B cell (primary cell): Measurements from ENCODE around the gene MUC6. TPM values are rescaled to one million over a fixed set of nuclear protein-coding genes. Genes with fewer than 3 reads are reported as not detected.

Source experiments
- ATAC-seq: fragments of 200-7000 bp; cut with Tn5 transposase; one replicate; pipeline ENCODE4 v1.10.0; 2021; ENCODE audit warnings: low read depth, mild to moderate bottlenecking, moderate number of reproducible peaks, moderate library complexity
- CTCF ChIA-PET: fragments of 350-600 bp; sonication (Branson Sonifier 250); formaldehyde crosslinking; loops from one replicate; lab custom pipeline; 2021; ENCODE audit warnings: antibody characterized with exemption, inconsistent platforms; lab: Charles Lee
- POLR2A ChIA-PET: fragments of 350-600 bp; sonication (Branson Sonifier 250); formaldehyde crosslinking; loops from one replicate; lab custom pipeline; 2021; ENCODE audit warnings: antibody characterized with exemption; lab: Charles Lee
- DNase-seq: peaks from one replicate; pipeline ENCODE4 v3.0.0; 2013
- H2AFZ ChIP-seq: 2 replicates; pipeline ENCODE4 v1.6.1; 2012; ENCODE audit warnings: mild to moderate bottlenecking, low read depth, low read length; ENCODE audit not compliant: insufficient read depth, poor library complexity, severe bottlenecking
- H3K27ac ChIP-seq, 2 donors: 1 replicate in 1 of 2; 2 replicates in 1 of 2; pipeline ENCODE4 v1.5.1; 2012 to 2013; ENCODE audit warnings: low read length in 2 of 2, mild to moderate bottlenecking in 2 of 2, moderate library complexity in 1 of 2
- H3K27me3 ChIP-seq, 4 experiments: fragments of 200-600 bp in 1 of 4; sonication (generic) in 1 of 4; replicated peaks in 1 of 4; 1 replicate in 2 of 4; 2 replicates in 2 of 4; pipeline versions ENCODE4 v1.6.1 to v1.7.0; 2013 to 2016; ENCODE audit warnings: low read length in 3 of 4, mild to moderate bottlenecking in 2 of 4, mixed read lengths in 1 of 4, moderate library complexity in 1 of 4; ENCODE audit not compliant: insufficient read depth in 4 of 4, control insufficient read depth in 3 of 4; ENCODE audit errors: control extremely low read depth in 1 of 4
- H3K36me3 ChIP-seq, 2 experiments: replicated peaks in 1 of 2; 1 replicate in 1 of 2; 2 replicates in 1 of 2; pipeline versions ENCODE4 v1.6.1 to v1.7.1; 2013; ENCODE audit warnings: low read length in 1 of 2; ENCODE audit not compliant: insufficient read depth in 2 of 2, control insufficient read depth in 1 of 2; ENCODE audit errors: control extremely low read depth in 1 of 2, extremely low read depth in 1 of 2
- H3K4me1 ChIP-seq, 2 donors: fragments of 200-600 bp in 1 of 2; sonication (generic) in 1 of 2; 1 replicate in 1 of 2; 2 replicates in 1 of 2; pipeline versions ENCODE4 v1.5.1 to v1.6.1; 2013 to 2017; ENCODE audit warnings: low read length in 2 of 2; ENCODE audit not compliant: control insufficient read depth in 2 of 2, insufficient read depth in 2 of 2
- H3K4me2 ChIP-seq: replicated peaks from 2 replicates; pipeline ENCODE3; 2012; ENCODE audit warnings: mild to moderate bottlenecking, low read depth, low read length; ENCODE audit not compliant: poor library complexity, severe bottlenecking
- H3K4me3 ChIP-seq, 5 experiments: fragments of 200-600 bp in 1 of 5; sonication (generic) in 1 of 5; 1 replicate in 3 of 5; 2 replicates in 2 of 5; pipeline versions ENCODE4 v1.5.1 to v1.7.0; 2011 to 2016; ENCODE audit warnings: low read length in 4 of 5, mild to moderate bottlenecking in 4 of 5, low read depth in 2 of 5, control low read depth in 1 of 5, moderate library complexity in 1 of 5; ENCODE audit not compliant: insufficient read depth in 1 of 5; ENCODE audit errors: control extremely low read depth in 1 of 5, extremely low read depth in 1 of 5
- H3K79me2 ChIP-seq: fragments of 200-600 bp; sonication (generic); one replicate; pipeline ENCODE4 v1.6.0; 2016; ENCODE audit warnings: low read length; ENCODE audit not compliant: control insufficient read depth, insufficient read depth
- H3K9ac ChIP-seq: fragments of 200-600 bp; sonication (generic); 2 replicates; pipeline ENCODE4 v1.6.1; 2017; ENCODE audit warnings: mild to moderate bottlenecking, low read length, moderate library complexity
- H3K9me3 ChIP-seq, 3 donors: one replicate each; pipeline versions ENCODE4 v1.6.1 to v1.7.1; 2013; ENCODE audit warnings: low read length in 2 of 3; ENCODE audit not compliant: control insufficient read depth in 2 of 3, insufficient read depth in 1 of 3; ENCODE audit errors: control extremely low read depth in 1 of 3
- H4K20me1 ChIP-seq: 2 replicates; pipeline ENCODE4 v1.6.0; 2012; ENCODE audit warnings: mild to moderate bottlenecking, low read length; ENCODE audit not compliant: insufficient read depth, control insufficient read depth, poor library complexity, severe bottlenecking
- H3K27ac Mint-ChIP-seq: one replicate; pipeline ENCODE4 v1.8.0; 2021; ENCODE audit warnings: mixed read lengths
- H3K27me3 Mint-ChIP-seq: one replicate; pipeline ENCODE4 v1.8.0; 2021; ENCODE audit warnings: mixed read lengths
- H3K4me1 Mint-ChIP-seq: one replicate; pipeline ENCODE4 v1.8.0; 2021; ENCODE audit warnings: mixed read lengths
- H3K4me3 Mint-ChIP-seq: one replicate; pipeline ENCODE4 v1.8.0; 2021; ENCODE audit warnings: mixed read lengths
- H3K9me3 Mint-ChIP-seq: one replicate; pipeline ENCODE4 v1.8.0; 2022; ENCODE audit warnings: mixed read lengths; ENCODE audit not compliant: insufficient read depth
- CTCF ChIP-seq: fragments of 200-600 bp; IDR thresholded peaks from one replicate; pipeline ENCODE4 v1.8.0; 2022; ENCODE audit warnings: antibody characterized with exemption, mild to moderate bottlenecking
- EZH2 ChIP-seq: IDR thresholded peaks from 2 replicates; pipeline ENCODE4 v1.6.1; 2012; ENCODE audit warnings: borderline replicate concordance, low read depth, mild to moderate bottlenecking, moderate library complexity, low read length; ENCODE audit not compliant: insufficient read depth, poor library complexity, severe bottlenecking
- WGBS: methylation state at CpG from one replicate; pipeline ENCODE4 v1.1.5; 2013; ENCODE audit warnings: missing lambda C conversion rate; ENCODE audit not compliant: insufficient coverage; 5-methylcytosine and 5-hydroxymethylcytosine counted together
- intact Hi-C: fragments of 100-400 bp; cut with micrococcal nuclease; formaldehyde crosslinking; loops from one replicate; pipeline ENCODE4 v1.10.0; 2022
- polyA plus RNA-seq: library from polyadenylated mRNA; depleted of rRNA; stranded (reverse); fragments of >200 nt; gene quantifications from 2 replicates; pipeline ENCODE4 v1.2.3, GENCODE V29; 2012
- total RNA-seq, 2 donors: library from RNA; stranded (reverse); fragments of 120-200 nt in 1 of 2; gene quantifications; 1 replicate in 1 of 2; 2 replicates in 1 of 2; pipeline versions ENCODE4 v1.2.3 to v1.2.4, GENCODE V29; 2013 to 2022

MUC6 gene
- total and polyA plus RNA-seq, 2 donors (not counting 1 experiment from before 2014, with no cell fraction given), result not detected

- intact Hi-C loops, result no loop called here
- Histone ChIP-seq H3K79me2 (no peaks in the 10 kb centered on the region), H3K27ac (no peak overlapping the region), H3K4me1 (no peaks in the 10 kb centered on the region), H3K9ac (no peak overlapping the region), H3K36me3 (no peaks in the 10 kb centered on the region), H4K20me1 (no peaks in the 10 kb centered on the region), H3K9me3 (no peaks in the 10 kb centered on the region), H2AFZ (no peak overlapping the region), H3K27me3 (no peaks in the 10 kb centered on the region), H3K4me3 (no peak overlapping the region), H3K4me2 (no peak overlapping the region)
- no peaks in the 10 kb centered on the region for H3K4me1 Mint-ChIP-seq
- ATAC-seq (no peak), DNase-seq (no peak)
- no peaks in the 10 kb centered on the region for H3K27me3 Mint-ChIP-seq
- TF ChIP-seq CTCF (no peak), EZH2 (no peak)
- POLR2A ChIA-PET, result no interaction called here
- no peak overlapping the region for H3K4me3 Mint-ChIP-seq
- H3K9me3 Mint-ChIP-seq, result no peaks in the 10 kb centered on the region
- H3K27ac Mint-ChIP-seq, result peak overlapping the region; percentile 70
- CTCF ChIA-PET, result no interaction called here
- WGBS, result 89% methylated on average over 28 of the region's 30 CpGs
These were observed 5.2 kb downstream of the MUC6 start for GRCh38 chr11:1031121-1031899.

GRCh38 chr11:1030556-1030955, 6.0 kb downstream of the MUC6 start:
- Histone ChIP-seq H3K36me3 (no peaks in the 10 kb centered on the region), H3K4me2 (no peak overlapping the region), H3K27ac (no peak overlapping the region), H3K4me1 (no peaks in the 10 kb centered on the region), H3K27me3 (no peaks in the 10 kb centered on the region), H3K9me3 (no peaks in the 10 kb centered on the region), H3K9ac (no peak overlapping the region), H2AFZ (no peak overlapping the region), H3K79me2 (no peaks in the 10 kb centered on the region), H4K20me1 (no peaks in the 10 kb centered on the region), H3K4me3 (no peak overlapping the region)
- H3K27me3 Mint-ChIP-seq, result no peaks in the 10 kb centered on the region
- H3K27ac Mint-ChIP-seq, result no peak overlapping the region
- intact Hi-C loops, result no loop called here
- CTCF ChIA-PET, result no interaction called here
- POLR2A ChIA-PET, result no interaction called here
- H3K9me3 Mint-ChIP-seq, result no peaks in the 10 kb centered on the region
- H3K4me1 Mint-ChIP-seq, result no peaks in the 10 kb centered on the region
- TF ChIP-seq EZH2, result no peak
- no peak for TF ChIP-seq CTCF
- DNase-seq, result no peak
- 77% methylated on average over 20 of the region's 20 CpGs for WGBS
- H3K4me3 Mint-ChIP-seq, result no peak overlapping the region
- no peak for ATAC-seq
